Gastrocnemius medialis (tissue), 4 donors: ENCODE data around the gene TRIO. TPM values are rescaled to one million over a fixed set of nuclear protein-coding genes. Genes with fewer than 3 reads are reported as not detected.

Experiments used
- ATAC-seq, 2 donors: fragments of 150-250 bp; one replicate each; pipeline ENCODE4 v1.9.1; 2016
- DNase-seq, 2 donors: peaks; one replicate each; pipeline ENCODE4 v3.0.0-alpha.2; 2019
- H3K27ac ChIP-seq, 4 donors: fragments of 200-600 bp; sonication (generic); 1 replicate in 1 of 4; 2 replicates in 3 of 4; pipeline ENCODE4 v1.5.1; 2016 to 2018; ENCODE audit warnings: mild to moderate bottlenecking in 2 of 4, moderate library complexity in 1 of 4
- H3K27me3 ChIP-seq, 3 donors: fragments of 200-600 bp; sonication (generic) in 2 of 3; 1 replicate in 1 of 3; 2 replicates in 2 of 3; pipeline versions ENCODE4 v1.5.1 to v1.6.0; 2016 to 2019; ENCODE audit warnings: mild to moderate bottlenecking in 1 of 3, moderate library complexity in 1 of 3
- H3K36me3 ChIP-seq, 2 donors: fragments of 200-600 bp; sonication (generic) in 1 of 2; one replicate each; pipeline ENCODE4 v1.5.1; 2017 to 2018
- H3K4me1 ChIP-seq, 2 donors: fragments of 200-600 bp; sonication (generic) in 1 of 2; one replicate each; pipeline ENCODE4 v1.5.1; 2016 to 2017; ENCODE audit warnings: mild to moderate bottlenecking in 2 of 2
- H3K4me3 ChIP-seq, 4 donors: fragments of 200-600 bp; sonication (generic) in 3 of 4; 1 replicate in 1 of 4; 2 replicates in 3 of 4; pipeline ENCODE4 v1.5.1; 2016 to 2019; ENCODE audit warnings: mild to moderate bottlenecking in 2 of 4
- H3K9me3 ChIP-seq, 3 donors: fragments of 200-600 bp; sonication (generic) in 2 of 3; 1 replicate in 1 of 3; 2 replicates in 2 of 3; pipeline ENCODE4 v1.5.1; 2016 to 2019
- CTCF ChIP-seq, 5 experiments: fragments of 450-650 bp in 3 of 5; fragments of 200-600 bp in 2 of 5; sonication (generic) in 2 of 5; IDR thresholded peaks in 4 of 5; conservative IDR thresholded peaks in 1 of 5; 1 replicate in 4 of 5; 2 replicates in 1 of 5; pipeline ENCODE4 v1.5.1; 2016 to 2019; ENCODE audit warnings: antibody characterized with exemption in 5 of 5, mild to moderate bottlenecking in 3 of 5, moderate library complexity in 3 of 5
- POLR2A ChIP-seq, 2 donors: fragments of 450-650 bp; IDR thresholded peaks; one replicate each; pipeline ENCODE4 v1.6.1; 2017; ENCODE audit warnings: antibody characterized with exemption in 2 of 2, mild to moderate bottlenecking in 2 of 2, moderate library complexity in 2 of 2
- in situ Hi-C, 4 donors: fragments of 200-750 bp; cut with MboI; loops; one replicate each; pipeline versions ENCODE4 v1.15.0 to v1.8.0; 2017; ENCODE audit warnings: low sequenced_read_pairs in 4 of 4
- intact Hi-C: fragments of 100-400 bp; cut with DNase I; formaldehyde crosslinking; loops from one replicate; pipeline ENCODE4 v1.15.1; 2023; ENCODE audit warnings: low total_unique reads
- total RNA-seq, 4 donors: library from RNA; depleted of rRNA; stranded (reverse); fragments of >200 nt; gene quantifications; one replicate each; pipeline versions ENCODE4 v1.1.0 to v1.2.3, GENCODE V29; 2016

The TRIO gene
- total RNA-seq, 4 donors from 2014 or later: 31.5 to 57.5 (median 50.4) TPM

- in situ Hi-C loops (no loop called here), intact Hi-C loops (no loop called here)
- no peaks in the 10 kb centered on the region for H3K9me3 ChIP-seq
- ATAC-seq (no peak), DNase-seq (no peak)
- peaks cover 0 to 7% of the 10 kb centered on the region in 2 donors for H3K4me1 ChIP-seq
- peak overlapping the region in 2 of 4 donors; percentile 29 to 35 for H3K27ac ChIP-seq
- no peaks in the 10 kb centered on the region for H3K27me3 ChIP-seq
- H3K36me3 ChIP-seq: peaks cover 0 to 42% of the 10 kb centered on the region in 2 donors
- H3K4me3 ChIP-seq: no peak overlapping the region
- TF ChIP-seq POLR2A (IDR thresholded peaks at IDR 0.05) (no peak), CTCF (IDR thresholded peaks at IDR 0.05 in 4 of 5, conservative IDR thresholded peaks at IDR 0.05 in 1 of 5) (no peak)
Measured at GRCh38 chr5:14416621-14417275, 273.6 kb downstream of the TRIO start.

GRCh38 chr5:14417276-14417730 is 274.2 kb downstream of the TRIO start:
- DNase-seq: no peak
- H3K4me1 ChIP-seq: peaks cover 0 to 7% of the 10 kb centered on the region in 2 donors
- intact Hi-C loops: no loop called here

GRCh38 chr5:14417792-14418765 is 274.9 kb downstream of the TRIO start:
- peaks cover 0 to 7% of the 10 kb centered on the region in 2 donors for H3K4me1 ChIP-seq
- H3K36me3 ChIP-seq: peaks cover 0 to 44% of the 10 kb centered on the region in 2 donors
- no peaks in the 10 kb centered on the region for H3K27me3 ChIP-seq
- DNase-seq (no peak), ATAC-seq (no peak)
- intact Hi-C loops: no loop called here
- no peak overlapping the region for H3K4me3 ChIP-seq
- TF ChIP-seq POLR2A (IDR thresholded peaks at IDR 0.05): no peak
- no peak for TF ChIP-seq CTCF (IDR thresholded peaks at IDR 0.05 in 4 of 5, conservative IDR thresholded peaks at IDR 0.05 in 1 of 5)
- in situ Hi-C loops: no loop called here
- no peaks in the 10 kb centered on the region for H3K9me3 ChIP-seq
- peak overlapping the region in 2 of 4 donors; percentile 12 to 14 for H3K27ac ChIP-seq

More at GRCh38 chr5:14417276-14417730, 274.2 kb downstream of the TRIO start:
- no peak for TF ChIP-seq POLR2A (IDR thresholded peaks at IDR 0.05)
- TF ChIP-seq CTCF (IDR thresholded peaks at IDR 0.05 in 4 of 5, conservative IDR thresholded peaks at IDR 0.05 in 1 of 5): no peak
- H3K4me3 ChIP-seq: no peak overlapping the region
- peaks cover 0 to 47% of the 10 kb centered on the region in 2 donors for H3K36me3 ChIP-seq
- H3K9me3 ChIP-seq: no peaks in the 10 kb centered on the region
- H3K27me3 ChIP-seq: no peaks in the 10 kb centered on the region
- in situ Hi-C loops: no loop called here
- peak overlapping the region in 3 of 4 donors; percentile 14 to 35 (median 29) for H3K27ac ChIP-seq
- no peak for ATAC-seq

DNA sequence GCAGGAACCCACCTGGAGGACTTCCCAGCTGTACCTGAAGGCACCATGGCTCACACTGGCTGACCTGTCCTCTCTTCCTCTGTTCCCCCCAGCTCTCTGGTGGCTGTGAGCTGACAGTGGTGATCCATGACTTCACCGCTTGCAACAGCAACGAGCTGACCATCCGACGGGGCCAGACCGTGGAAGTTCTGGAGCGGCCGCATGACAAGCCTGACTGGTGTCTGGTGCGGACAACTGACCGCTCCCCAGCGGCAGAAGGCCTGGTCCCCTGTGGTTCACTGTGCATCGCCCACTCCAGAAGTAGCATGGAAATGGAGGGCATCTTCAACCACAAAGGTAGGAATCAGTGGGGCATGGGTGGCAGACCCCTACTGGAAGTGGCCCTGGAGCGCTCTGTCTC is 276.5 kb downstream of the TRIO start:
- ATAC-seq (no peak), DNase-seq (no peak)
- Histone ChIP-seq H3K36me3 (peaks cover 0 to 37% of the 10 kb centered on the region in 2 donors), H3K27ac (no peak overlapping the region), H3K4me1 (peaks cover 0 to 7% of the 10 kb centered on the region in 2 donors), H3K9me3 (no peaks in the 10 kb centered on the region), H3K4me3 (no peak overlapping the region), H3K27me3 (no peaks in the 10 kb centered on the region)
- intact Hi-C loops (no loop called here), in situ Hi-C loops (no loop called here)
- TF ChIP-seq CTCF (IDR thresholded peaks at IDR 0.05 in 4 of 5, conservative IDR thresholded peaks at IDR 0.05 in 1 of 5) (no peak), POLR2A (IDR thresholded peaks at IDR 0.05) (no peak)
